Activated CD4-positive, alpha-beta T cell treated with anti-CD3 and anti-CD28 coated beads, Interleukin-10, Interleukin-2, amounts not matched to agents 100 ng/mL and 50 ng/mL, durations not matched to agents 16 hours and 8 hours (primary cell): Measurements from ENCODE around the gene CSNK1G1.
"Not testable (repeated sequence)": the region's sequence is repeated elsewhere in the genome, so short reads cannot be mapped to it uniquely, and the experiment has no call there.

ENCODE experiments used
- DNase-seq: peaks from one replicate; pipeline ENCODE4 v3.0.0-alpha.2; 2020

CSNK1G1 gene

GRCh38 chr15:64235552-64235951 is 120.4 kb downstream of the CSNK1G1 start:
- no peak for DNase-seq

DNA sequence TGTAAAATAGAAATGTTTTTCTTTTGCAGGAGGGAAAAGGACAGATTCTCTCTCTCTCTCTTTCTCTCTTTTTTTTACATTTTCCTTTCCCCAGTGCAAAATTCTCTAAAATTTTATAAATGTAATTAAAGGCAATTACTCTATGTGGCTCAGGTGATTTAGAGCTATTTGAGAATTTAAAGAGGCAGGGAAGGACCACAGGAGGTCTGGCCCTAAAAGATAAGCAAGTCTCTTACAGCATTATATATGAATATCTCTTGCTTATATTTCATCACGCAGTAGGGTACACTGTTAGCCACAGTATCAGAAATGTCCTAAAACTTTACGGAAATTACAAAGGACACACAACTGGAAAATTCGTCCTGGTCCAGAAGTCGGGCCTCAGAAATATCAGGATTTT is 122.7 kb downstream of the CSNK1G1 start:
- no peak for DNase-seq

DNA sequence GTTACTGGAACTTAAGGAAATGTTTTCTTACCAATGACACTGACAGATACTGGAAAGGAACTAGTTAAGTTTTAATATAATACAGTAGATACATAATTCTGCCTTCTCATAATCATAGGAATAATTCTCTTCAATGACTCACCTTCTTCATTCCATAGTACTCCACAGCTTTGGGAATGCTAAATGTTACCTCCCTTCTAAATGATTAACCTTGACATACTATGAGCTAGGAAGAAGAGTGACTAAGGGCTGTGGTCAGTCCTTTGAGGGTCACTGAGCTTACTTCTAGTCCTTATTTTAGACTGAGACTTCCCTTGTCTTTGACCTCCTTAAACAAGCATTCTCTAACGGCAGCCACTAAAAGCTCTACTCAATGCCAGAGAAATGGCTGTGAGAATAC is 123.6 kb downstream of the CSNK1G1 start:
- no peak for DNase-seq

DNA sequence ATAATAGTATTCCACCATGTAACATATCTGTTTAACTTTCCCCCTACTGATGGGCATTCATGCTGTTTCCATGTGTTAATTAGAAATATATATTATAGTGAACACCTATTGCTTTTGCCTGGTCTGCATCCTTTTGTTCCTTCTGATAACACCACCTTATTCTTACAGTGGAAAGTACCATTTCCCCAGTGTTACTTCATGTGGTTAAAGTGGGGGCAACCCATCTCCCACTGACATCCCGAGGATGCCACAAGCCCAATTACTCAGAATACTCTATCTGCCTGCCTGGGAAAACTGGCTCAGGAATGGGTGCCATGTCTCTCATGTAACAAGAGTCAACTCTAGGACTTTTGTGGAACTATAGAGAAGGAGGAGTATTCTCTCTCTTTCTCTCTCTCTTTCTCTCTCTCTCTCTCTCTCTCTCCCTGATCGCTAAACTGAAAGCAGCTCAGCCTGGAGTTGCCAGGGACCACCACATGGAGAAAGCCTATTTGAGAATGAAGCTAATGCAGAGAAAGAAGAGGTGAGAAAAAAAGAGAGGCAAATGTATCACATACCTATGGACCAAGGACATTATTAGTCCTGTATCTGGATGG is 126.7 kb downstream of the CSNK1G1 start:
- no peak for DNase-seq

- DNase-seq = no peak
Observed at GRCh38 chr15:64225804-64226203, 130.2 kb downstream of the CSNK1G1 start.

DNA sequence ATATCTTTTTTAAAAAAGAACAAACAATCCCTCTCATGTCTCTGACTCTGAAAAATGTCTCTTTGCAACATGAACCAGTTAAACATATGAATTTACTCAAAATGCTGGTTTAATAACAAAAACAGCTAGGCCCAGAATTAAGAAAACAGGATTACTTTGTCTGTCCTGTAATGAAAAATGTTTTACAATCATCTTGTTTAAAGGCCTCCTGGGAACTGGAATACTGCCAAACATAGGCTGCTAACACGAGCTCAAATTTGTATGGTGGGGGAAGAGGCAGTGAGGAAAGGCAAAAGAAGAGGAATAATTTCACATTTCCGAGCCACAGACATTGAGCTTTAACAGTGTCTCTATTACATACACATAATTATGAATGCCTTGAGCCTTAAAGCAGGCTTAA is 131.5 kb downstream of the CSNK1G1 start:
- DNase-seq = no peak

DNA sequence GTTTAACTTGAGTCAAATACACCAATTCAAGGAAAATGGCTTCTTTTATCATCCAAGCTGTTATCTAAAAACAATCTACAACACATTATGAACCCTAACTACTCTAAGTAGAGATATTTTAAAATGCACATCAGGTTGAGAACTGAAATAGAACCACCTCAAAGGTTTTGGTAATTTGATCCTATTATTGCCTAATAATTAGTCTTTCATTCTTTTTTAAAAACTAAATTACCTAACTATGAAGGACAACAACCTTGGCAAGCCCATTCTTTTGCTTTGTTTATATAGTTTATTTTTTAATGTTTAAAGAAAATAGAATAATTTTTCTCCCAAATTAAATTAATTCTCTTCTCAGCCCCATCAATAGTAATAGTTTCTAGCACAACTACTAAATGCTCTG is 132.1 kb downstream of the CSNK1G1 start:
- DNase-seq = no peak

- DNase-seq = peak; percentile 17
Observed at GRCh38 chr15:64222573-64223366, 133.2 kb downstream of the CSNK1G1 start.

DNA sequence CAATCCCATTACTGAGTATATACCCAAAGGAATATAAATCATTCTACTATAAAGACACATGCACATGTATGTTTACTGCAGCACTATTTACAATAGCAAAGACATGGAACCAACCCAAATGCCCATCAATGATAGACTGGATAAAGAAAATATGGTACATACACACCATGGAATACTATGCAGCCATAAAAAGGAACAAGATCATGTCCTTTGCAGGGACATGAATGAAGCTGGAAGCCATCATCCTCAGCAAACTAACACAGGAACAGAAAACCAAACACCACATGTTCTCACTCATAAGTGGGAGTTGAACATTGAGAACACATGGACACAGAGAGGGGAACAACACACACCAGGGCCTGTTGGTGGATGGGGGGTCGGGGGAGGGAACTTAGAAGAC is 134.1 kb downstream of the CSNK1G1 start:
- not testable (repeated sequence) for DNase-seq

DNA sequence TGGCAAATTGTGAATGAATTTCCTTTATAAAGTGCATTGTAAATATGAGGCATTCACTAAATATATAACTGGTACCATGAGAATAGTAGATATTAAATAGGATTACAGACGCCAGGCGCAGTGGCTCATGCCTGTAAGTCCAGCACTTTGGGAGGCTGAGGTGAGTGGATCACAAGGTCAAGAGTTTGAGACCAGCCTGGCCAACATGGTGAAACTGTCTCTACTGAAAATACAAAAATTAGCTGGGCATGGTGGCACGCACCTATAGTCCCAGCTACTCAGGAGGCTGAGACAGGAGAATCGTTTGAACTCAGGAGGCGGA is 138.6 kb downstream of the CSNK1G1 start:
- not testable (repeated sequence) for DNase-seq

- no peak for DNase-seq
Observed at GRCh38 chr15:64216730-64217428, 139.1 kb downstream of the CSNK1G1 start.

DNA sequence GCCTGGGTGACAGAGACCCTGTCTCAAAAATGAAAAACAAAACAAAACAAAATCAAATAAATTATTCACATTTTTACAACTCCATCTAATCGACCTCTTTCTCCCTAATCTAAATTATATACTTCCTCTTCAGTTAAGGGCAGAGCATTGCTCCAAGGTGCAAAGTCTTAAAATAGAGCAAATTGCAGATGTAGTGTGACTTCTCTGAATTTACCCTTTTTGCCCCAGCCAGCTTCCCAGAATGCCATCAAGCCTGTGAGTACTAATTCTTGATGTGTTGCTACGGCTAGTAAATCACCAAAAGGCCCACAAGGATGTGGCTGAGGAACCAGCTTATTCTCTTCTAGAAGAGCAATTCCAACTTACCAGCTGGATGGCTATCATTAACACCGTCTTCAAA is 139.8 kb downstream of the CSNK1G1 start:
- no peak for DNase-seq

DNA sequence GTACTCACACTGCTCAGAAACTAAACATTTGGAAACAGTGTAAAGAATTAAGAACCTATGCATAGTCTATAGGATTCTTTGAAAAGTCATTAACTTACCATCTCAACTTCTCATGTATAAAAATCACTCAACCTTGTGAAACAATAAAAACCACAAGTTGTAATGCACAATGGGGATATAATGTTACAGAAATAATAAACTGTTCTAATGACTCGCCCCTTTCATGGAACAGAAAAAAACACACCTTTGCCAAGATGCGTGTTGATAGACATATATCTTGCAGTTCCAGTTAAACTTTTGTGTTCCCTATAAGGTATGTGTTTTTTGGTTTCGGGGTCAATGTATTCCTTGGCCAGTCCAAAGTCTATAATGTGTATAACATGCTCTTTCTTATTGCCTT is 142.3 kb downstream of the CSNK1G1 start:
- DNase-seq = no peak

GRCh38 chr15:64211696-64212095 is 144.3 kb downstream of the CSNK1G1 start:
- no peak for DNase-seq

DNA sequence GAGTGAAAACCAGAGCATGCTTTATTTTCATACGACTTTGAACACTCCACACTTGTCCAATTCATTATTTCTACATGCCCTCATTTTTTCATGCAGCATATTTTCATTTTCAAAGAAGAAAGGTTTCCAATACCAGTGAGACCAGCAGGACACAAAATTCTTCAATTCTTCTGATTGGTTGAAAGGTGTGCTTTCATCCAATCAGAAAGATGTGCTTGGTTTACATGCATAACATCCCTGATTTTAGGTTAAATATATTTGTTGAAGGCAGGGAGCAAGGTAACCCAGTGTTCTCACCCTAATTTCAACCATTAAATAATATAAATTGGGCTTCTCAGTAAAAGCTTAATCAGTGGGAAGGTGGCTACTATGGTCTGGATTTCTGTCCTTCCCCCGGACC is 145.6 kb downstream of the CSNK1G1 start:
- no peak for DNase-seq

DNA sequence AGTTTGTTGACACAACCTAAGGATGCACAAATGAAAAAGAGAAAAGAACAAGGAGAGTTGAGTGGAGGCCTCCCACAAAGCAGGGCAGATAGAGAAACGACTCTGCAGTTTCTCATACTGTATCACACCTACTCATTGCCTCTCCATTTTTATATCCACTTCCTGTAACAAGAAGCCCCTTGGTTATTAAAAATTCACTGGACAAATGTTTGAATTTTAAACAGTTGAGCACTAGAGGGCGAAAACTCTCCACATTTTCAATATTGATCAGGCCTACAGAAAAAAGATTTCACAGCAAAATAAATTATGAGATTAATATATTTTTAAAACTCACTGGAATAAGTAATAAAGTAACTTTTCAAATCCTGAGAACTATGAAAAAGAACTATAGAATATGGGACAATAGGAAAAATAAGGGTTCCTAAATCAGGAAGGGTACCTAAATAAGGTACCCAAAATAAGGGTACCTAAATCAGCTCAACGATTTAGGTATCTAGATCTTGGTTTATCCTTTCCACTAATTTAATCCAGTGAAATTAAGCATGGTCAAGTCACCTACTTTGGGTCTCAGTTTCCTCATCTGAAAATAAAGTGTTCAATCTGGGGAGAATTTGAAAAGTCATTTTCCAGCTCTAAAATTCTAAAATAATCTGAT is 146.2 kb downstream of the CSNK1G1 start:
- DNase-seq = peak; percentile 55

DNA sequence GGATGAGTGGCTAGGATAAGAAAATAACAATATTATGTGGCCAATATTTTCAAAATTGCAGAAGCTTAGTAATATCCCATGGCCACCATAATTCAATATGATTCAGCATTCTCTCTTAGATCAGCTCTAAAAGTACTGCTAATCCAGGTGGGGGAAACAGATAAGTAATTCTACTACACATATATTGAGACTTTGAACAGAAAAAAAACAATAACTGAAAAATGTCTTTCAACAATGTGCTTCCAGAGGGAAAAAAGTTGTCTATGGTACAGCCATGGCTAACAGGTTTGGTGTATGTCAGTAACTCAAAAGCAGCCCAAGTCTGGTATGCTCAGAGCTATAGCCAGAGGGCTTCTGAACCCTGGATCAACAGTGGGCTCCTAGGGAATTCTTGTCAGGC is 150.8 kb downstream of the CSNK1G1 start:
- DNase-seq = no peak

DNA sequence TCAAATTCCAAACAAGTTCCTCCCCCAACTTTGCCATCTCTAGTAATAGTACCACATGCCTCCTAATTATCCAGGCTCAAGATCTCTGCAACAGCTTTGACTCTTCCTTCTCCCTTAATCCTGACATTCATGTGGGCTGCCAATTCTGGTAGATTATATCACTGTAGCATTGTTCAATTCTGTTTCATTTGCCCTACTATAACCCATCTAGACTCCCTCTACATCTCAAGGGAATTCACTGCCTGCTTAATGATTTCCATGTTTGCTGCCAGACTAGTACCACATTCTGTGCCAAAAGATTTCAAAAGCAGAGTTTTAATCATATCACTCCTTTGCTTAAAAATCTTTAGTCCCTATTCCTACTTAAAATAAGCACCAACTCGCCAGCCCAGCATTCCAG is 158.5 kb downstream of the CSNK1G1 start:
- no peak for DNase-seq

DNA sequence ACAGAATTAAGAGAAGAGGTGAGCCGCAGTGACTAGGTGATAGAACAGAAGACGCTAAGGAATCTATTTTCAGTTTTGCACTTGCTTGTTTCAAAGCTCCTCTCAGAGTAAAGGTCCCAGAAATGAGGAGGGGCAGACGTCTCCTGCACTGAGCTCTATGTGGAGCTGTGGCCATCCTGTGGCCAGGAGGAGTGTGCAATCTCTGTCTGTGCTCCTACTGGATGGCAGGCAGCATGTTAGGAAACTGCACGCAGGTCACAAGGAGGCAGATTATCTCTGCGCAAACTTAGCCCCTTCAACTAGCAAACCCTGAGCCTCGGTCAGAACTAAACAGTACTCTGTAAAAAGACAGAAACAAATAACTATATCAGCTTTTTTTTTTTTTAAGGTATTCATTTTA is 162.0 kb downstream of the CSNK1G1 start:
- no peak for DNase-seq

DNA sequence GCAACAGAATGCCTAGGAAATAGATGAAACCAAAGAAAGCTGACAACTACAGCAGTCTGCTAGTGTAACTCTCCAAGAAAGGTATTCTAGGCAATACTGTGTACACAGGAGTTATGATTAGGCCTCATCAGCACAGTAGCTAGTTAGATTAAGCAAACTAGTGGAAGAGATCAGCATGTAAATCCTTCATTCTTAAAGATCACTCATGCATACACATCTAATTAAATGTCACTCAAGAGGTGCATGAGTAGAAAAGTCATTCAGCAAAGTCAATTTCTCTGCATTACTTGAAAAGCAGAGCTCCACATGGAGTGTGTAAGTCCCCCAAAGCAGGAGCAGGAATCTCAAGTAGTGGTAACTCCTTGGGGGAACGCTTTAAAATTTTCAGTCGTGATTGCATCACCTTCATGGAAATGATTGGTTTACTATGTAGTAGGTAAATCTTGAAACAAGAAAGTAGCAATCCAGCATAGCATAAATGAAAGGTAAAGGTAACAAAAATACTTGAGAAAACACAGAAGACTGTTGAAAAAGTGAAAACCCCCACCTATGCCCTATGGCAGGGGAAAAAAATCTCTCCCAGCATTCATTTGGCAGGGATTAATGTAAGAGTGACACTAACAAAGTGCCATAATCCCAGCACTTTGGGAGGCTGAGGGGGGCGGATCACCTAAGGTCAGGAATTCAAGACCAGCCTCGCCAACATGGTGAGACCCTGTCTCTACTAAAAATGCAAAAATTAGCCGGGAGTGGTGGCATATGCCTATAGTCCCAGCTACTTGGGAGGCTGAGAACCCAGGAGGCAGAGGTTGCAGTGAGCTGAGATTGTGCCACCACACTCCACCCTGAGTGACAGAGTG is 163.8 kb downstream of the CSNK1G1 start:
- DNase-seq = no peak

DNA sequence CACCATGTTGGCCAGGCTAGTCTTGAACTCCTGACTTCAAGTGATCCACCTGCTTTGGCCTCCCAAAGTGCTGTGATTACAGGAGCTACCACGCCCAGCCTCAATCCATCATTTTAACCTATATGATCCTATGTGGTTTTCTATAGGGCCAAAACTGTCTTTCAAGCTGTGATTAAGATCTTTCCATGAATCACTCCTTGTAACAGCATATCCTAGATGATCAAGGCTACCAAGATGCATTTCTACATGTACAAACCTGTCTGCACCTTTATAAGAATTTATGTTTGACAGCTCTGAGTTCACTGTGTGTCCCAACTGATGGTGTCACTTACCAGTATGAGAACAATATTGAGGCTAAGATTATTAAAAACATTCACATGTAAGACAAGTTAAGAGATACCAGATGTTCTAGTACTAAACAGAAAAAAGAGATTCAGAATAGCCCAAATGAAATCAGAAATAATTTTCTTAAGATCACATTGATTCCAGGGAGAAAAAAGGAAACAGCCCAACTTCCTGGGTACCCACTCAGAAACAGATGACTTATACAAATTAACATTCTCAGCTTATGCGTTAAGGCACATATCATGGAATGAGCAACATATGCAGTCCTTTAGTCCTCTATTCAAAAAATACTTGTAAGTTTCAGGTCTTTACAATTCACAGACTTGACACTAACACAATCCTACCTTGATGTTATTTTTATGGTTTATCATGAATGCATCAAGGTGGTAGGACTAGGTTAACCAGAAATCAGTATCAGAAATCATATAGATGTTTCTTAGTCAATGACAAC is 168.4 kb downstream of the CSNK1G1 start:
- peak; percentile 27 for DNase-seq
